Ascending aorta (tissue), 2 donors: ENCODE results near the gene NADSYN1. TPM values are rescaled to one million over a fixed set of nuclear protein-coding genes. Genes with fewer than 3 reads are reported as not detected.

Source experiments
- DNase-seq, 2 donors: peaks; one replicate each; pipeline ENCODE4 v3.0.0-alpha.2; 2019; ENCODE audit warnings: low spot score in 2 of 2
- H3K27ac ChIP-seq, 2 donors: fragments of 200-600 bp; sonication (generic); one replicate each; pipeline ENCODE4 v1.5.1; 2016 to 2017; ENCODE audit warnings: mild to moderate bottlenecking in 1 of 2
- H3K27me3 ChIP-seq: fragments of 200-600 bp; sonication (generic); one replicate; pipeline ENCODE4 v1.5.1; 2017
- H3K36me3 ChIP-seq, 2 donors: fragments of 200-600 bp; sonication (generic); one replicate each; pipeline ENCODE4 v1.5.1; 2016
- H3K4me1 ChIP-seq, 2 donors: fragments of 200-600 bp; sonication (generic); one replicate each; pipeline ENCODE4 v1.5.1; 2016 to 2017; ENCODE audit warnings: mild to moderate bottlenecking in 1 of 2
- H3K4me3 ChIP-seq, 2 donors: fragments of 200-600 bp; sonication (generic); one replicate each; pipeline ENCODE4 v1.5.1; 2016 to 2017; ENCODE audit warnings: mild to moderate bottlenecking in 1 of 2
- H3K9me3 ChIP-seq, 2 donors: fragments of 200-600 bp; sonication (generic); one replicate each; pipeline ENCODE4 v1.5.1; 2016
- CTCF ChIP-seq, 3 experiments: fragments of 200-600 bp in 2 of 3; fragments of 450-650 bp in 1 of 3; sonication (generic) in 2 of 3; IDR thresholded peaks; one replicate each; pipeline ENCODE4 v1.5.1; 2016 to 2019; ENCODE audit warnings: antibody characterized with exemption in 3 of 3, mild to moderate bottlenecking in 1 of 3, moderate library complexity in 1 of 3
- intact Hi-C: fragments of 100-400 bp; cut with DNase I; formaldehyde crosslinking; loops from one replicate; pipeline ENCODE4 v1.15.1; 2023
- total RNA-seq: library from RNA; depleted of rRNA; stranded (reverse); fragments of >200 nt; gene quantifications from one replicate; pipeline ENCODE4 v1.1.0, GENCODE V29; 2016

Gene NADSYN1
- total RNA-seq, 1 donor from 2014 or later: 33.3 TPM

DNA sequence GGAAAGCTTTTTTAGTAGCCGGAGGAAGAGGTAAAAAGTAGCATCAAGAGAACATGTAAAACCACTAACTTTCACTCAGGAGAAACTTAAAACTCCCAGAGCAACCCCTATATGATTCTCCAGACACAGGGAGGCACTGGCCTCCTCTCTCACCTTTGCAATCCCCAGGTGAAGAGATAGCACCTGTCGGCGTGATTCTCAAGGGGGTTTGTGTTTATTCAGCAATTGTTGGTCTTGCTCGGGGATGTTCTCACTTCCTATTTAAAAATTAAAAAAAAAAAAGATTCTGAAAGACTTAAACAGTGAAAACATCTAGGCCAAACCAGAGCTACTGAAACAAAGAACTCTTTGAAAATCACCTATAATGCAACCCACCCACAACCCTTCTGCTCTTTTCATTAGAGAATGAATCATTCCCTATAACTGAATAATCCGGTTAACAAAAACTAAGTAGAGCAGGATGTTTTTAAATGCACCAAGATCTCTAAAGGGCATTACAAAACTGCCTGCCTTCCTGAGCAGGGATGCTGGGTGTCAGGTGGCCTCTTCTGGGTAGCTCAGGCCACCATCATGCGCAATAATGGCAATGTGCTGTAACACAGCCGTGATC, 29.7 kb upstream of the NADSYN1 start:
- no peaks in the 10 kb centered on the region for H3K9me3 ChIP-seq
- H3K27me3 ChIP-seq: no peaks in the 10 kb centered on the region
- H3K36me3 ChIP-seq: no peaks in the 10 kb centered on the region
- H3K4me1 ChIP-seq: no peaks in the 10 kb centered on the region
- intact Hi-C loops: loop anchor here (5.0 kb wide), 1 partner anchor 956 kb away; no protein-coding TSS in a partner anchor
- no peak overlapping the region for H3K4me3 ChIP-seq
- no peak for DNase-seq
- TF ChIP-seq CTCF (IDR thresholded peaks at IDR 0.05): no peak
- H3K27ac ChIP-seq: no peak overlapping the region

GRCh38 chr11:71425409-71425808, 27.6 kb upstream of the NADSYN1 start:
- Histone ChIP-seq H3K36me3 (no peaks in the 10 kb centered on the region), H3K4me1 (no peaks in the 10 kb centered on the region), H3K4me3 (no peak overlapping the region), H3K27me3 (no peaks in the 10 kb centered on the region), H3K9me3 (no peaks in the 10 kb centered on the region), H3K27ac (no peak overlapping the region)
- intact Hi-C loops: no loop called here
- no peak for TF ChIP-seq CTCF (IDR thresholded peaks at IDR 0.05)
- DNase-seq: no peak

GRCh38 chr11:71425860-71426259, 27.1 kb upstream of the NADSYN1 start:
- H3K36me3 ChIP-seq: no peaks in the 10 kb centered on the region
- no peaks in the 10 kb centered on the region for H3K27me3 ChIP-seq
- no peak for DNase-seq
- no peak for TF ChIP-seq CTCF (IDR thresholded peaks at IDR 0.05)
- no peak overlapping the region for H3K4me3 ChIP-seq
- H3K9me3 ChIP-seq: no peaks in the 10 kb centered on the region
- intact Hi-C loops: no loop called here
- H3K4me1 ChIP-seq: no peaks in the 10 kb centered on the region
- H3K27ac ChIP-seq: no peak overlapping the region

DNA sequence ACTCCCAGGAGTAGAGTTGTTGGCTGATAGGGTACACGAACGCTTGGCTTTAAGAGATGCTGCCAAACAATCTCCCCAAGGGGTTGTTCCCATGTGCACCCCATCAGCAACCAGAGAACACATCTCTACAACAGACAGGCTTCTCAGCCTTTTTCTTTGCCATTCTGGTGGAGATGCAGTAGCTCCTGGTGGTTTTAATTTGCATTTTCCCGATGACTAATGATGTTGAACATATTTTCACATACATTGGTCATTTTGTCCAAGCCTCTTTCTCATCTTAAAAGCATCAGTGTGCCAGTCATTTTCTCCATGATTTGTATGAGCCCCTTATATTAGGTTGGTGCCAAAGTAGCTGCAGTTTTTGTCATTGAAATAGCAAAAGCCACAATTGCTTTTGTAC, 26.6 kb upstream of the NADSYN1 start:
- no peaks in the 10 kb centered on the region for H3K4me1 ChIP-seq
- no peak overlapping the region for H3K27ac ChIP-seq
- intact Hi-C loops: no loop called here
- H3K9me3 ChIP-seq: no peaks in the 10 kb centered on the region
- no peaks in the 10 kb centered on the region for H3K36me3 ChIP-seq
- no peaks in the 10 kb centered on the region for H3K27me3 ChIP-seq
- DNase-seq: no peak
- no peak overlapping the region for H3K4me3 ChIP-seq
- TF ChIP-seq CTCF (IDR thresholded peaks at IDR 0.05): no peak

GRCh38 chr11:71428861-71429435, 24.1 kb upstream of the NADSYN1 start:
- Histone ChIP-seq H3K27ac (no peak overlapping the region), H3K4me3 (no peak overlapping the region), H3K9me3 (no peaks in the 10 kb centered on the region), H3K27me3 (no peaks in the 10 kb centered on the region), H3K4me1 (no peaks in the 10 kb centered on the region), H3K36me3 (no peaks in the 10 kb centered on the region)
- DNase-seq: peak in 1 of 2 donors; percentile 77
- no peak for TF ChIP-seq CTCF (IDR thresholded peaks at IDR 0.05)
- intact Hi-C loops: no loop called here
